ENCODE measurements around the gene NUP133.

- TF ChIP-seq TAF1 (IDR thresholded peaks at IDR 0.05; ENCODE audit: low read depth, low read length) (no peak), POLR2A (IDR thresholded peaks at IDR 0.05; ENCODE audit: low read depth, low read length) (no peak), SPI1 (IDR thresholded peaks at IDR 0.05; ENCODE audit: low read depth, low read length) (no peak), POLR2AphosphoS5 (IDR thresholded peaks at IDR 0.05; ENCODE audit: low read depth, low read length) (no peak), PAX5 (IDR thresholded peaks at IDR 0.05; ENCODE audit: insufficient read depth, low read length, severe bottlenecking) (no peak), POU2F2 (IDR thresholded peaks at IDR 0.05; ENCODE audit: low read depth, low read length) (no peak)
These were observed 47.0 kb downstream of the NUP133 start for GRCh38 chr1:229461032-229461668.

Data from GM12891 (cell line).